ENCODE data around the gene SLC16A5. TPM values are rescaled to one million over a fixed set of nuclear protein-coding genes. Genes with fewer than 3 reads are reported as not detected.

The SLC16A5 gene
- total RNA-seq, 1 donor from 2014 or later: 3.0 TPM

DNA sequence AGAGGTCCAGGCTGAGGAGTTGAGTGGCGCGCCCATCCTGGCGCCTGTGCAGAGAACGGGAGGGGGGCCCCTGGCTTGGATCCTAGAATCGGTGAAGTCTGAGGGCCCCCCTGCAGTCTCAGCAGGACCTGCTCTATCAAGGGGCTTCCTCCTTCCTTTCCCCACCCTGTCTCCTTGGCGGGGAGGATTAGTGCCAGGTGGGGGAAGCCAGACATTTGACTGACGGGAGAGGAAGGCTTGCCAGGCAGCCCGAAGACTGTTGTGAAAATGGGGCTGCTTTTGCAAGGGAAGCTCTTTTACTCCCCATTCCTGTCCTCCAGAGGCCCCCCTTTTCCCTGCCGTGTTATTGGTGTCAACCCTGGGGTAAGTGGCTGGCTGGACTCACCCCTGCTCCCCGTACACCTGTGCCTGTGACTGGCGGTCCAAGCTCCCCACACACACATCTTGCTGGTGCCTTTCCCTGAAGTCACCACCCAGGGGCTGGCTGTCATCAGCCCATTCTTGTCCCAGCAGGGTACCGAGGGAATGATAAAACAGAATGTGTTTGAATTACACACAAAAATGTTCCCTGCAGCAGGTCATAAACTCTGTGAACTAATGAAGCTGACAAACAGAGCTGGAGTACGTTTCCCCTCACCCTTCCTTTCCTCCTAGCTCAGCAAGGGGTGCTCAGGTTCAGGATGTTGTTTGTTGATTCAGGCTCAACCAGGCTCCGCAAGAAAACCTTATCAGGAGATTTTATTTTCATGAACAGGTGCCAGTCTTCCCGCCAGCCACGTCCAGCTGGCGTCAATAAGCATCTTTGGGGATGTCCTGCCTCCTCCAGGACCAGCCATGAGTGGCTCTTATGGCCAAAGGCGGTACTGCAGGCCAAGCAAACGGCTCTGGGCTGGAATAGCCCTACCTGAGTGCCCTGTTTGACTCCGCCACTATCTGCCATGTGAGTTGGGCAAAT is 17.6 kb downstream of the SLC16A5 start:
- TF ChIP-seq, protein P1, sequence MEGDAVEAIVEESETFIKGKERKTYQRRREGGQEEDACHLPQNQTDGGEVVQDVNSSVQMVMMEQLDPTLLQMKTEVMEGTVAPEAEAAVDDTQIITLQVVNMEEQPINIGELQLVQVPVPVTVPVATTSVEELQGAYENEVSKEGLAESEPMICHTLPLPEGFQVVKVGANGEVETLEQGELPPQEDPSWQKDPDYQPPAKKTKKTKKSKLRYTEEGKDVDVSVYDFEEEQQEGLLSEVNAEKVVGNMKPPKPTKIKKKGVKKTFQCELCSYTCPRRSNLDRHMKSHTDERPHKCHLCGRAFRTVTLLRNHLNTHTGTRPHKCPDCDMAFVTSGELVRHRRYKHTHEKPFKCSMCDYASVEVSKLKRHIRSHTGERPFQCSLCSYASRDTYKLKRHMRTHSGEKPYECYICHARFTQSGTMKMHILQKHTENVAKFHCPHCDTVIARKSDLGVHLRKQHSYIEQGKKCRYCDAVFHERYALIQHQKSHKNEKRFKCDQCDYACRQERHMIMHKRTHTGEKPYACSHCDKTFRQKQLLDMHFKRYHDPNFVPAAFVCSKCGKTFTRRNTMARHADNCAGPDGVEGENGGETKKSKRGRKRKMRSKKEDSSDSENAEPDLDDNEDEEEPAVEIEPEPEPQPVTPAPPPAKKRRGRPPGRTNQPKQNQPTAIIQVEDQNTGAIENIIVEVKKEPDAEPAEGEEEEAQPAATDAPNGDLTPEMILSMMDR (IDR thresholded peaks at IDR 0.05): peak; percentile 79
- no peak overlapping the region for H3K27ac Mint-ChIP-seq (ENCODE audit: unreplicated experiment)
- no peak overlapping the region for H3K4me3 Mint-ChIP-seq (ENCODE audit: unreplicated experiment)
- H3K4me1 Mint-ChIP-seq (ENCODE audit: low read depth): peaks cover 5% of the 10 kb centered on the region
- H3K27me3 Mint-ChIP-seq (ENCODE audit: low read depth): no peaks in the 10 kb centered on the region
- no peak for DNase-seq (ENCODE audit: low spot score)
- no peaks in the 10 kb centered on the region for H3K9me3 Mint-ChIP-seq (ENCODE audit: low read depth)
- no peaks in the 10 kb centered on the region for H3K36me3 Mint-ChIP-seq (ENCODE audit: low read depth)

DNA sequence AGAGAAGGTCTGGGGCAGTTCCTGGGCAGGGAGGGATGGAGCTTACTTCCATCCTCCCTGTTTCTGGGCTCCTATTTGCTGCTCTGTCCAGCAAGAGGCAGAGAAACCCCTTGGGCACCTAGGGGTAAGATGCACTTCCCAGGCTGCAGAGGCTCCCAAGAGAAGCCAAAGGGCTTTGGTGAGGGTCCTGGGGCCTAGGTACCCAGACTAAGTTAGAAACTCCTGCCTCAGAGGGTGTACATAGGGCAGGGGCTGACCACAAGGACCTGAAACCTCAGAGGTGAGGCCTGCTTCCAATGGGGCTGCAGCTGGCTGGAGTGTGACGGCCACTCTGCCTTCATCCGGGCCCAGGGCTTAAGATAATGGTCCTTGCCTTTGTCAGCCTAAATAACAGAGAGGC is 20.4 kb downstream of the SLC16A5 start:
- H3K4me1 Mint-ChIP-seq (ENCODE audit: low read depth): peaks cover 19% of the 10 kb centered on the region
- H3K36me3 Mint-ChIP-seq (ENCODE audit: low read depth): peaks cover 2% of the 10 kb centered on the region
- H3K27ac Mint-ChIP-seq (ENCODE audit: unreplicated experiment): no peak overlapping the region
- no peak for DNase-seq (ENCODE audit: low spot score)
- no peak overlapping the region for H3K4me3 Mint-ChIP-seq (ENCODE audit: unreplicated experiment)
- TF ChIP-seq, protein P1 (IDR thresholded peaks at IDR 0.05): no peak
- no peaks in the 10 kb centered on the region for H3K9me3 Mint-ChIP-seq (ENCODE audit: low read depth)
- H3K27me3 Mint-ChIP-seq (ENCODE audit: low read depth): no peaks in the 10 kb centered on the region

DNA sequence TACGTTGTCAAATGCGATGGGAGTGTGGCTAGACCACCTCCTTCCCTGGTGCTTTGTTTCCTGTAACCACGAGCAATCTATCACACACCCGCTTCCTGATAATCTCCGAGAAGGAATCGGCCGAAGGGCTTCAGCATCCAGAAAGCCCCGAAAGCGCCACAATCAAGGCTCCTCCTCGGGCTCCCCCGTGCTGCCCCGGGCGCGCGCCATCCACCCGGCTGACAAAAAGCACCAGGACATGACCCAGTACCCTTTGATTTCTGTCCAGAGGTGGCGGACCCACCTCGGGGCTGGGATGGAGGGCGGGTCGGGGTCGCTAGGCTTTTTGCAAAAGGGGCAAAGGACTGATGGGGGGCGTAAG is 21.3 kb downstream of the SLC16A5 start:
- H3K27ac Mint-ChIP-seq (ENCODE audit: unreplicated experiment): no peak overlapping the region
- H3K36me3 Mint-ChIP-seq (ENCODE audit: low read depth): peaks cover 2% of the 10 kb centered on the region
- peak overlapping the region; percentile 80 for H3K4me3 Mint-ChIP-seq (ENCODE audit: unreplicated experiment)
- H3K27me3 Mint-ChIP-seq (ENCODE audit: low read depth): no peaks in the 10 kb centered on the region
- no peaks in the 10 kb centered on the region for H3K9me3 Mint-ChIP-seq (ENCODE audit: low read depth)
- peaks cover 24% of the 10 kb centered on the region for H3K4me1 Mint-ChIP-seq (ENCODE audit: low read depth)
- TF ChIP-seq, protein P1 (IDR thresholded peaks at IDR 0.05): no peak
- DNase-seq (ENCODE audit: low spot score): no peak

DNA sequence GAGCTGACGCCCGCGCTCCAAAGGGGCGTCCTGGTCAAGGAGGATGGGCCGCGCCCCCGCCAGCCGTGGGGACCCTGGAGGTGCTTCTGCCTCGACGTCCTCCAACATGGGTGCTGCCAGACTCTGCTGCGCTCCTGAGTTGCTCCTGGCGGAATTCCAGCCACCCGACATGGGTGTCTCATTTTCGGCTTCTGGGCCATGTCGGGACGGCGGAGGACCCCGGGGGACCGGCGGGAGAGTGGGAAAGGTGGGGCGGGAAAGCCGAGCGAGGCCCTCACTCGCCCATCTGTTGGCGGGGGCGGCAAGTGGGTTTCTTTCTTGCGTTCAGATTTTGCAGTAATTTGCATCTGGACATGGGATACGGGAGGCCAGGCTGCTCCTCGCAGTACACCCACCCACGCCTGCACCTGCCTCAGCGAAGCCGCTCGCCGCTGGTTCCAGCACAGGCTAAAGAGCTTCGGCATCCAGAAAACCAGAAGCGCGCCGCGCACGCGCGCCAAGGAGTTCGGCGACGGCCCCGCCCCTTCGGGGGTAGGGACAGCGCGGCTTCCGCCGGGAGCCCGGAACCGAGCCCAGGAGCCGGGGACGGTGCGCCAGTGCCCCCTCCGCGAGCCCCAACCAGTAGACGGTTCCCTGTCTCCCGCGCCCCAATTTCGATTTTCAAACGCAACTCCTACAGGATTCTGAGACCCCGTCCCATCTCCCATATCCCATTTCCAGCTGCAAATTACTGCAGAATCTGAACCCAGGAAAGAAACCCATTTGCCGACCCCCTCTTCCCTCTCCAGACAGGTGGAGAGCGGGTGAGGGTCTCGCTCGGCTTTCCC is 21.9 kb downstream of the SLC16A5 start, which contains the start of gene ARMC7:
Gene ARMC7, plus strand, starts transcription at position 563 of the 827 bp plus-strand sequence. CDS start 320 bp downstream, outside the sequence.
- peak; percentile 94 for DNase-seq (ENCODE audit: low spot score)
- H3K27me3 Mint-ChIP-seq (ENCODE audit: low read depth): no peaks in the 10 kb centered on the region
- peaks cover 2% of the 10 kb centered on the region for H3K36me3 Mint-ChIP-seq (ENCODE audit: low read depth)
- peak within 1 kb of the TSS; percentile 63 for H3K27ac Mint-ChIP-seq (ENCODE audit: unreplicated experiment)
- TF ChIP-seq, protein P1 (IDR thresholded peaks at IDR 0.05): no peak
- peaks cover 30% of the 10 kb centered on the region for H3K4me1 Mint-ChIP-seq (ENCODE audit: low read depth)
- H3K9me3 Mint-ChIP-seq (ENCODE audit: low read depth): no peaks in the 10 kb centered on the region
- H3K4me3 Mint-ChIP-seq (ENCODE audit: unreplicated experiment): peak within 1 kb of the TSS; percentile 80

Measured in chondrocyte (in vitro differentiated cells).